Right lobe of liver (tissue), 6 donors: Measurements from ENCODE around the gene ESPNL. TPM values are rescaled to one million over a fixed set of nuclear protein-coding genes. Genes with fewer than 3 reads are reported as not detected.
A peak's percentile ranks its signal among the peaks of the same experiment; 100 is the strongest.

Experiments
- ATAC-seq, 4 donors: fragments of 200-7000 bp; cut with Tn5 transposase; one replicate each; pipeline ENCODE4 v1.9.1; 2020; ENCODE audit warnings: mild to moderate bottlenecking in 4 of 4, moderate library complexity in 4 of 4
- DNase-seq, 3 donors: peaks; one replicate each; pipeline ENCODE4 v3.0.0-alpha.2; 2020
- H3K27ac ChIP-seq, 3 donors: fragments of 200-600 bp; one replicate each; pipeline ENCODE4 v1.8.0; 2022
- H3K27me3 ChIP-seq, 2 donors: fragments of 200-600 bp; one replicate each; pipeline ENCODE4 v1.8.0; 2022
- H3K36me3 ChIP-seq, 4 donors: fragments of 200-600 bp; sonication (generic) in 1 of 4; one replicate each; pipeline versions ENCODE4 v1.5.1 to v1.8.0; 2017 to 2022; ENCODE audit warnings: control low read depth in 1 of 4
- H3K4me1 ChIP-seq, 4 donors: fragments of 200-600 bp; sonication (generic) in 1 of 4; one replicate each; pipeline versions ENCODE4 v1.5.1 to v1.8.0; 2017 to 2022; ENCODE audit warnings: control low read depth in 1 of 4
- H3K4me3 ChIP-seq, 3 donors: fragments of 200-600 bp; one replicate each; pipeline ENCODE4 v1.8.0; 2022
- H3K9me3 ChIP-seq, 4 donors: fragments of 200-600 bp; sonication (generic) in 1 of 4; one replicate each; pipeline versions ENCODE4 v1.5.1 to v1.8.0; 2017 to 2022; ENCODE audit warnings: control low read depth in 1 of 4
- POLR2A ChIP-seq: fragments of 450-650 bp; IDR thresholded peaks from one replicate; pipeline ENCODE4 v1.6.1; 2017; ENCODE audit warnings: antibody characterized with exemption, mild to moderate bottlenecking
- WGBS: methylation state at CpG from one replicate; pipeline ENCODE4 v1.1.6; 2018; ENCODE audit warnings: low coverage, low lambda C conversion rate; ENCODE audit not compliant: insufficient coverage; ENCODE audit errors: missing lambda C conversion rate; 5-methylcytosine and 5-hydroxymethylcytosine counted together
- intact Hi-C, 2 donors: fragments of 100-400 bp; cut with DNase I; formaldehyde crosslinking; loops; one replicate each; pipeline versions ENCODE4 v1.11.2 to v1.14.1; 2022
- total RNA-seq, 6 experiments: library from RNA; depleted of rRNA in 2 of 6; stranded (reverse); fragments of >200 nt in 2 of 6; fragmentation: NEBNext Ultra II Directional in 3 of 6; extraction: Animal tissue kit (Norgen Biotek cat#: 25700) in 3 of 6; gene quantifications; one replicate each; pipeline versions ENCODE4 v1.1.0 to v1.2.4, GENCODE V29; 2016 to 2023
- TF ChIP-seq, protein P1 (sequence below), 4 donors: fragments of 200-600 bp in 3 of 4; fragments of 450-650 bp in 1 of 4; IDR thresholded peaks; one replicate each; pipeline versions ENCODE4 v1.5.1 to v1.8.0; 2016 to 2022; ENCODE audit warnings: antibody characterized with exemption in 4 of 4, mild to moderate bottlenecking in 2 of 4
- donor health status: DM: no; HTN: yes; CAD: no.
- donor health status: DM: no; HTN: no; CAD: no.
- donor health status: DM: no; HTN: no; CAD: no.
- donor health status: DM: no; HTN: yes; CAD: no.
- donor health status: DM: no; HTN: yes; CAD: no.

The ESPNL gene
- total RNA-seq, 6 experiments from 2014 or later = 0.11 to 1.1 (median 0.50) TPM

GRCh38 chr2:238151628-238152235 lies 51.6 kb downstream of the ESPNL start:
- TF ChIP-seq, protein P1, sequence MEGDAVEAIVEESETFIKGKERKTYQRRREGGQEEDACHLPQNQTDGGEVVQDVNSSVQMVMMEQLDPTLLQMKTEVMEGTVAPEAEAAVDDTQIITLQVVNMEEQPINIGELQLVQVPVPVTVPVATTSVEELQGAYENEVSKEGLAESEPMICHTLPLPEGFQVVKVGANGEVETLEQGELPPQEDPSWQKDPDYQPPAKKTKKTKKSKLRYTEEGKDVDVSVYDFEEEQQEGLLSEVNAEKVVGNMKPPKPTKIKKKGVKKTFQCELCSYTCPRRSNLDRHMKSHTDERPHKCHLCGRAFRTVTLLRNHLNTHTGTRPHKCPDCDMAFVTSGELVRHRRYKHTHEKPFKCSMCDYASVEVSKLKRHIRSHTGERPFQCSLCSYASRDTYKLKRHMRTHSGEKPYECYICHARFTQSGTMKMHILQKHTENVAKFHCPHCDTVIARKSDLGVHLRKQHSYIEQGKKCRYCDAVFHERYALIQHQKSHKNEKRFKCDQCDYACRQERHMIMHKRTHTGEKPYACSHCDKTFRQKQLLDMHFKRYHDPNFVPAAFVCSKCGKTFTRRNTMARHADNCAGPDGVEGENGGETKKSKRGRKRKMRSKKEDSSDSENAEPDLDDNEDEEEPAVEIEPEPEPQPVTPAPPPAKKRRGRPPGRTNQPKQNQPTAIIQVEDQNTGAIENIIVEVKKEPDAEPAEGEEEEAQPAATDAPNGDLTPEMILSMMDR (IDR thresholded peaks at IDR 0.05) = no peak
- no peak for TF ChIP-seq POLR2A
- Histone ChIP-seq H3K27ac (no peak overlapping the region), H3K27me3 (no peaks in the 10 kb centered on the region), H3K4me1 (no peaks in the 10 kb centered on the region), H3K4me3 (no peak overlapping the region), H3K36me3 (no peaks in the 10 kb centered on the region), H3K9me3 (no peaks in the 10 kb centered on the region)
- intact Hi-C loops = no loop called here
- no peak for DNase-seq
- WGBS = 60% methylated on average over 1 of the region's 16 CpGs
- no peak for ATAC-seq

GRCh38 chr2:238152771-238153688 lies 52.9 kb downstream of the ESPNL start:
- TF ChIP-seq POLR2A = no peak
- no peak for ATAC-seq
- intact Hi-C loops = no loop called here
- Histone ChIP-seq H3K4me1 (no peaks in the 10 kb centered on the region), H3K9me3 (no peaks in the 10 kb centered on the region), H3K27ac (no peak overlapping the region), H3K4me3 (no peak overlapping the region), H3K27me3 (no peaks in the 10 kb centered on the region), H3K36me3 (no peaks in the 10 kb centered on the region)
- no peak for DNase-seq
- WGBS = 62% methylated on average over 5 of the region's 22 CpGs

DNA sequence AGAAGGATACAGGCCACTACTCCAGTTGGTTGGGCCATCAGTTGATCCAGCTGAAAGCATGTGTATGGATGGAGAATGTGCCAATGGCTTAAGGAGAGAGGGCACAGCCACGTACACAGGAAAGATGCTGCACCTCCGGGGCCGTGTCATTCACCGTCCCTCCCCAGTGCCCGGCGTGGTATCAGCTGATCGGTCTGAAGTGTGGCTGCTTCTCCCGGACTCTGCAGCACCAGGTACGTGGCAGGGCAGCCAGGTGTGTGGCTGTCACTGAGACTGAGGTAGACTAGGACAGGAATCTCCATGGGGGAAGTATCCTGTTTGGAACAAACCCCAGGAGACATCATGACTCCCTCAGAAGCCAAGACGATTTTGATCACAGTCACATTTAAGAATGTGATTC lies 54.4 kb downstream of the ESPNL start:
- Histone ChIP-seq H3K36me3 (no peaks in the 10 kb centered on the region), H3K4me1 (no peaks in the 10 kb centered on the region), H3K27me3 (no peaks in the 10 kb centered on the region), H3K4me3 (no peak overlapping the region), H3K9me3 (no peaks in the 10 kb centered on the region), H3K27ac (no peak overlapping the region)
- intact Hi-C loops = no loop called here
- ATAC-seq = no peak
- WGBS = 71% methylated on average over 2 of the region's 10 CpGs
- no peak for TF ChIP-seq POLR2A
- TF ChIP-seq, protein P1 (IDR thresholded peaks at IDR 0.05) = no peak
- no peak for DNase-seq

GRCh38 chr2:238155051-238155760 lies 55.1 kb downstream of the ESPNL start:
- no peak overlapping the region for H3K27ac ChIP-seq
- intact Hi-C loops = no loop called here
- DNase-seq (peak in 2 of 3 donors; percentile 19 to 25), ATAC-seq (peak in 1 of 4 donors; percentile 36)
- H3K4me1 ChIP-seq = no peaks in the 10 kb centered on the region
- no peaks in the 10 kb centered on the region for H3K9me3 ChIP-seq
- TF ChIP-seq, protein P1 (IDR thresholded peaks at IDR 0.05) = no peak
- no peak for TF ChIP-seq POLR2A
- H3K4me3 ChIP-seq = no peak overlapping the region
- no peaks in the 10 kb centered on the region for H3K27me3 ChIP-seq
- WGBS = 89% methylated on average over 7 of the region's 19 CpGs
- no peaks in the 10 kb centered on the region for H3K36me3 ChIP-seq
